Nucleus accumbens (tissue), 56 donors: Measurements from ENCODE around the gene IL18BP.

Experiments used
- DNase-seq, 56 donors: peaks; one replicate each; lab custom pipeline; 2025; lab: John Stamatoyannopoulos, UW

IL18BP gene

GRCh38 chr11:72009156-72009555, 10.4 kb downstream of the IL18BP start:
- DNase-seq: no peak

GRCh38 chr11:72010529-72011233, 12.0 kb downstream of the IL18BP start:
- peak in 16 of 56 donors; percentile 14 to 79 (median 43) for DNase-seq

DNA sequence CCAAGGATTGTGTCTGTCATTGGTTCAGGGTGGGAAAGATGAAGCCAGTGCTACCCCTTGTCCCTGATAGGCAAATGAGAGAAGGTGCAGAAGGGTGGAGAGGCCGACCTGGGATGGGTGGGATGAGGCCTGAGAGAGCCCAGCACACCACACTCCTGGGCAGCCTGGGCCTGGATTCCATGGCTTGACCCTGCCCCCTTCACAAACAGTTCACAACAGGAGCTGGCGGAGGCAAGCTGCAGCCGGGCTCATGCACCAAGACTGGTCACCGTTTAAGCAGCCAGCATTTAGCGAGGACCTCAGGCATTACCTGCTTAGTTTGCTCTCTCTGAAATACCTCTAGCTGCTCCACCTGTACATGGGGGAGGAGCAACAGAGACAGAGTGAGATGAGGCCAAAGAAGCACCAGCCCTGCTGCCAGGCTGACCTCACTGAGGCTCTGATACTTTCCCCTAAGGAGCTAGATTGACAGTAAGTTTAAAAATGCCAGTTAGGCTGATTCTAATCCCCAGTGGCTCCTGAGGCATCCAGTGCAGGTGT, 13.5 kb downstream of the IL18BP start:
- no peak for DNase-seq

GRCh38 chr11:72012897-72013721, 14.4 kb downstream of the IL18BP start:
- peak in 46 of 56 donors; percentile 24 to 84 (median 64) for DNase-seq

- DNase-seq: no peak
These were observed 15.3 kb downstream of the IL18BP start for GRCh38 chr11:72013765-72014711.

DNA sequence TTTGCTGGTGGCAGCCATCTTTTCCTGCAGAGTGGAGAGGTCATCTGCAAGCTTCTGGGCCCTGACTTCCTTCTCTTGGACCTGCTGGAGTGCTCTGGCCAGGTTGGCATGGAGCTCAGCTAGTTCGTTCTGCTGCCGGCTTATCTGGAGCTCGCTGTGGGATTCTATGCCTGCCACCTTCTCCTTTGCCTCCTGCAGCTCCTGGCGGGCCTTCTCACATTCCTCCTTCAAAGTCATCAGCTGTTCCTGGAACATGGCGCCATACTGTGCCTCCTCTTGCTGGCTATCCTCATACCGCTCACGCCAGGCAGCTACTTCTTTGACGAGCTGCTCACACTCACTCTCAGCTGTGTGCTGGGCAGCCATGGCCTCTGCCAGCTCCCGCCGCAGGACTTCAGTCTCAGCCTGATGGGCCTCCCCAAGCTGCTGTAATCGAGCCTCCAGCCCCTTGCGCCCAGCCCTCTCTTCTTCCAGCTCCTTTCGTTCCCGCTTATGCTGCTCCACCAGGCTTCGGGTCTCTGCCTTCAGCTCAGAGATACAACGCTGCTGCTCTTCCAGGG, 16.1 kb downstream of the IL18BP start:
- no peak for DNase-seq

- peak in 4 of 56 donors; percentile 10 to 49 (median 30) for DNase-seq
These were observed 16.9 kb downstream of the IL18BP start for GRCh38 chr11:72015511-72016061.

GRCh38 chr11:72018171-72018570, 19.5 kb downstream of the IL18BP start:
- no peak for DNase-seq

DNA sequence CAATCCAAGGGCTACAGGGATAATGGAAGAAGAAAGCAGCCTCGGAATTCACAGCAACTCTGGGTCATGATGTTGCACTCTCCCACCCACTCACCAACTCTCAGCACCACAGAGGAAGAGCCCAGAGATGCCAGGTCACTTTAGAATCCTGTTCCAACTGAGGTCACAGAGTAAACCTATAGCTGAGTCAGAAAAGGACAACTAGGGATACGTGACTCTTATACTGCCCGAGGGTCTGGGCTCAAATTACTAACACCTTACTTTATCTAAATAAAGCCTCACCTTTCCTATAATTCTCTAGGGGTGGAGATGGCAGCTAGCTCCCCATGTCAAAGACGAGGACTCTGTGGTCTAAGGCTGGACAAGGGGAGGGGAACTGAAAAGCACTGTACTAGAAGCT, 24.6 kb downstream of the IL18BP start:
- no peak for DNase-seq

- DNase-seq: no peak
These were observed 25.5 kb downstream of the IL18BP start for GRCh38 chr11:72024069-72024754.

DNA sequence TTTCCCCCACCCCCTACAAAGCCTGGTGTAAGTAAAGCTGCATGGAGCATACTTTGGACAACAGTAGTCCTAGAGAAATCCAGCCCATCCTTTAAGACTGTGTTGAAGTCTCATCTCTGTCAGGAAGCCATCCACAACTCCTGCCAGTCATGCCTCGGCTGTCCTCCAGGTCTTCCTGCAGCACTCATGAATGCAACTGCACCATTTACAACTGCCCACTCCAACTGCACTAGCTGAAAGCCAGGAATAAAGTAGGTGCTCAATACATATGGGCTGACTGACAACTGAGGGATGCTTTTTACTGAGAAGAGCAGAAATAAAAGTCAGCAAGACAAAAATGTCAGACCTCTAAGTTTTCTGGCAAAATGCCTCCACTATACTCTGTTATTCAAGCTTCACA, 27.4 kb downstream of the IL18BP start:
- no peak for DNase-seq

DNA sequence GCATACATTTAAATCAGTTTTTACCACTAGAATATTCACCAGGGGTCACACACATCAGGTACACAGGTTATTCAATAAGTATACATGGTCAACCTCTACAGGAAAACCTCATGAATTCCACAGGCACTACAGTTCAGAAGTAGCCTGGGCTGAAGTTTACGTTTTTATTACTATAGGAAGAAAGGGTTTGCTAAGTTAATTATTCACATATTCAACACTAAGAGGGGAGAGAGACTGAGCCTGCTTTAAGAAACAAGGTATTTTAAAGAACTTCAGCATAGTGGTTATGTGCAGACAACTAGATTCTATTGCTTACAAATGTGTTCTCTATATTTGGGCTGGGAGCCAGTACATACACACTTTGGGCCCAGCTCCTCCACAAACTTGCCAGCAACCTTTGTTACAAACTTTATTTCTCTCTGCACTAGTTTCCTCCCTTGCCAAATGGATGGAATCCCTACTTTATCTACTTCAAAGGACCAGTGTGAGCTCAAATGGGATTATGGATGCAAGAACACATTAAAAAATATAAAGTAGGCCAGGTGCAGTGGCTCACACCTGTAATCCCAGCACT, 31.9 kb downstream of the IL18BP start:
- DNase-seq: no peak

- DNase-seq: no peak
These were observed 38.0 kb downstream of the IL18BP start for GRCh38 chr11:72036687-72037086.

DNA sequence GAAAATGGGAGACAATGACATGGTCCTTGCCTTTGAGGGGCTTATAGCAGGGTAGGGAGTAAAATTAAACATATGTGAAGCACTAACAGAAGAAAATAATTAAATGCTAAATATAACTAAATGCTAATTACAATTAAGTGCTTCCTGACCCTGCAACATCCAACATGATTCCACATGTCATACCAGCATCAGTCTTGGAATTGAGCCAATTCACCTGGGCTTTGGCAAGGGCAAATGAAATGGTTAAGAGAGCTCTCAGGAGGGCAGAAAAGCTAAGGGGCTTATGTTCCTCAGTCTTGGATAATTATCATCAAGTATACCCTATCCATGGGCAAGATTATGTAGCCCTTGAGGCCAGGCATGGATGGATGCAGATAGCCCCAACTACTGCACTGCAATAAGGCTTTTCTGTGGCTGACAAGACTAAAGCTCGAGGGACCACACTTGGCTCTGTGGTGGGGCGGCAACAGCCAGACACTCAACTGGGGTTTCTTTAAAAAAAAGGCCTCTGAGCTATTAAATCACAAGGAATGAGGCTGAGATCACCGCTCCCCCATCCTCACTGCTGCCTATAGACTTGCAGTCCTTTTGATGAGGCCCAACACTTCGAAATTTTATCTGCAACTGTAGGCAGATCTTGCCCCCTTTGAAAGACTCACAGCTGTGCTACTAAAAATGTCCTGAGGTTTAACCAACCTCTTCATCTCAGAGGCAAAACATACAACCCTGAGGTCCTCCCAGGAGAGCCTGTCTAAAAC, 39.0 kb downstream of the IL18BP start:
- DNase-seq: no peak

DNA sequence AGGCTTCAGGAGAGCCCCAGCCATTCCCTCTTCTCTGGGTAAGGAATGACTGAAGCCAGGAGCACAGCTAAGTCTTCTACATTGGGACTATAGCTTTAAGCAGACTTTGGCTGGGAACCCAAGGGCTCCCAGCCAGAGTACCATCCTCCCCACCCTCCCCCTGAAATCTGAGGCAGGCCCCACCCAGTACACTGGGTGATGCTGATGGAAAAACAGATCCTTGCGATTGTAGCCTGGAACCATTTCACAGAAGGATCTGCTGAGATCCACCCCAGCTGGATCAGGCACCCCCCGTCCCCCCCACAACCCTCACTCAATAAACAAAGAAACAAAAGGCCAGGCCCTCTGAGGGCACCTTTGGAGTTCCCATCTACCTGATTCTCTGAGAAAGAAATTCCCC, 39.8 kb downstream of the IL18BP start:
- peak in 47 of 56 donors; percentile 13 to 73 (median 52) for DNase-seq

GRCh38 chr11:72039031-72039855, 40.5 kb downstream of the IL18BP start:
- DNase-seq: peak in 10 of 56 donors; percentile 5 to 57 (median 36)

GRCh38 chr11:72039856-72040401, 41.2 kb downstream of the IL18BP start:
- peak in 15 of 56 donors; percentile 33 to 73 (median 46) for DNase-seq
